ENCODE data around the gene MYCBP2.

- no peak for TF ChIP-seq CTCF (IDR thresholded peaks at IDR 0.05)
- no peak for TF ChIP-seq POLR2A (IDR thresholded peaks at IDR 0.05)
Observed at GRCh38 chr13:77067519-77067918, 259.4 kb downstream of the MYCBP2 start.
